ENCODE measurements around the gene RNF212.

GRCh38 chr4:1130316-1131186, 17.2 kb upstream of the RNF212 start:
- TF ChIP-seq CTCF (IDR thresholded peaks at IDR 0.05 in 2 of 3, conservative IDR thresholded peaks at IDR 0.05 in 1 of 3; ENCODE audit: insufficient read depth in 2 of 3, low read depth in 1 of 3, low read length in 3 of 3) (peak; percentile 95 to 99 (median 98)), KDM5B (IDR thresholded peaks at IDR 0.05; ENCODE audit: insufficient replicate concordance, low read depth, low read length) (no peak)

Measured in K562 (cell line).